ENCODE measurements around the gene EIF4E1B. TPM values are rescaled to one million over a fixed set of nuclear protein-coding genes. Genes with fewer than 3 reads are reported as not detected.

EIF4E1B gene
- total RNA-seq, 4 donors from 2014 or later, result not detected

DNA sequence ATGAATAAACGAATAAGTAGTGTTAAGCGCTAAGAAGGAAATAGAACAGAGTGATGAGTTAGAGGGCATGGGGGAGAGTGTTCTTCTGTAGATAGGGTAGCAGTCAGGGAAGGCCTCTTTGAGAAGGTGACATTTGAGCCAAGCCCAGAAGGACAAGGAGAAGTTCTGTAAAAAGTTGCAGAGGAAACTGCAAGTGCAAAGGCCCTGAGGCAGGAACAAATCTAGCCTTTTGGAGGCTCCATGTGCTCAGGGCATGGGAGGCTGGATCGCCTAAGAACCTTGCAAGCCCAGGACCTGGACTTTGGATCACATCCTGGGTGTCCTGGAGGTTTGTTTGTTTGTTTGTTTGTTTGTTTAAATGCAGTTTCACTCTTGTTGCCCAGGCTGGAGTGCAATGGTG is 8.0 kb downstream of the EIF4E1B start:
- Histone ChIP-seq H3K36me3 (no peaks in the 10 kb centered on the region), H3K4me3 (replicated peaks in 1 of 3) (no peak overlapping the region), H3K27ac (no peak overlapping the region), H3K4me1 (no peaks in the 10 kb centered on the region), H3K9me3 (no peaks in the 10 kb centered on the region), H3K27me3 (no peaks in the 10 kb centered on the region)
- no peak for TF ChIP-seq POLR2A (IDR thresholded peaks at IDR 0.05)
- TF ChIP-seq, protein P1, sequence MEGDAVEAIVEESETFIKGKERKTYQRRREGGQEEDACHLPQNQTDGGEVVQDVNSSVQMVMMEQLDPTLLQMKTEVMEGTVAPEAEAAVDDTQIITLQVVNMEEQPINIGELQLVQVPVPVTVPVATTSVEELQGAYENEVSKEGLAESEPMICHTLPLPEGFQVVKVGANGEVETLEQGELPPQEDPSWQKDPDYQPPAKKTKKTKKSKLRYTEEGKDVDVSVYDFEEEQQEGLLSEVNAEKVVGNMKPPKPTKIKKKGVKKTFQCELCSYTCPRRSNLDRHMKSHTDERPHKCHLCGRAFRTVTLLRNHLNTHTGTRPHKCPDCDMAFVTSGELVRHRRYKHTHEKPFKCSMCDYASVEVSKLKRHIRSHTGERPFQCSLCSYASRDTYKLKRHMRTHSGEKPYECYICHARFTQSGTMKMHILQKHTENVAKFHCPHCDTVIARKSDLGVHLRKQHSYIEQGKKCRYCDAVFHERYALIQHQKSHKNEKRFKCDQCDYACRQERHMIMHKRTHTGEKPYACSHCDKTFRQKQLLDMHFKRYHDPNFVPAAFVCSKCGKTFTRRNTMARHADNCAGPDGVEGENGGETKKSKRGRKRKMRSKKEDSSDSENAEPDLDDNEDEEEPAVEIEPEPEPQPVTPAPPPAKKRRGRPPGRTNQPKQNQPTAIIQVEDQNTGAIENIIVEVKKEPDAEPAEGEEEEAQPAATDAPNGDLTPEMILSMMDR (IDR thresholded peaks at IDR 0.05), result no peak
- no peak for DNase-seq
- WGBS, 2 donors, result 93 to 95% methylated on average over 3 of the region's 3 CpGs
- intact Hi-C loops (cut with DNase I), result no loop called here

DNA sequence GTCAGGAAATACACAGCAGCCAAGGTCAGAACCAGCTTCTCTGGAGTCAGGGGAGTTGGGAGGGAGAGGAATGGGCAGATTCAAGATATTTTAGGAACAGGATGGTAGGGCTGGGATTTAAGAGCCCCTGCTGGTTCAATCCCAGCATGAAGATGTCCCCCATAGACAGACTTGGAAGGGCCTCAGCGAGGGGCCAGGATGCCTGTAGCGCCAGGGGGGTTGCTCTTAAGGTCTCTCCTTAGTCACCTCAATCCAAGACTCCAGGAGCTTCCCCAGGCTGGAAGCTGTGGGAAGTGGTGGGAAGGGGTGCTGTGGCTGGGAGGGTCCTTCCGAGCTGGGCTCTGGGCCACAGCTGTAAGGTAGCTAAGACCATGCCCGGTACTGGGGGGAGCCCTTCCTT is 8.7 kb downstream of the EIF4E1B start:
- 48 to 51% methylated on average over 4 of the region's 4 CpGs for WGBS, 2 donors
- Histone ChIP-seq H3K4me3 (replicated peaks in 1 of 3) (no peak overlapping the region), H3K4me1 (no peaks in the 10 kb centered on the region), H3K9me3 (no peaks in the 10 kb centered on the region), H3K36me3 (no peaks in the 10 kb centered on the region), H3K27me3 (no peaks in the 10 kb centered on the region), H3K27ac (no peak overlapping the region)
- no peak for DNase-seq
- TF ChIP-seq, protein P1 (IDR thresholded peaks at IDR 0.05), result no peak
- no peak for TF ChIP-seq POLR2A (IDR thresholded peaks at IDR 0.05)
- intact Hi-C loops (cut with DNase I), result no loop called here

DNA sequence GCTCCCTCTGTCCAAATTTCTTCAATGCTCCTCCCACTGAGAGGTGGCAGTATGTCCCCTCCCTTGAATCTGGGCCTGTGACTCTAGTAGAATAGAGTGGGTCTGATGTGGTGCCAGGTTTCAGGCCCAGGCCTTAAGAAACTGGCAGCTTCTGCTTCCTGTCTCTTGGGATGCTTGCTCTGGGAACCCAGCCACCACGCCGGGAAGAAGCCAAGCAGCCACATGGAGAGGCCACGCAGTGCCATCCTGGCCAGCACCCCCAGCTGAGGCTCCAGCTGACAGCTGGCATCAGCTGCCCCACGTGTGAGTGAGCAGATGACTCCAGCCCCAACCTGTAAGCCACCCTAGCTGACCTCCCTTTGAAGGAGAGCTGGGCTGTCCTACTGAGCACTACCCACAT is 9.5 kb downstream of the EIF4E1B start:
- intact Hi-C loops (cut with DNase I), result loop anchor here (10.0 kb wide), 1 partner anchor 195 kb away; the partner anchor contains the start of gene FAF2
- Histone ChIP-seq H3K27me3 (no peaks in the 10 kb centered on the region), H3K9me3 (no peaks in the 10 kb centered on the region), H3K36me3 (no peaks in the 10 kb centered on the region), H3K27ac (no peak overlapping the region), H3K4me3 (replicated peaks in 1 of 3) (no peak overlapping the region), H3K4me1 (no peaks in the 10 kb centered on the region)
- no peak for TF ChIP-seq POLR2A (IDR thresholded peaks at IDR 0.05)
- TF ChIP-seq, protein P1 (IDR thresholded peaks at IDR 0.05), result no peak
- WGBS, 2 donors, result 52% methylated on average over 4 of the region's 4 CpGs; no CpG with 5 or more reads in 1 of the 2 donors
- peak; percentile 20 to 50 for DNase-seq

DNA sequence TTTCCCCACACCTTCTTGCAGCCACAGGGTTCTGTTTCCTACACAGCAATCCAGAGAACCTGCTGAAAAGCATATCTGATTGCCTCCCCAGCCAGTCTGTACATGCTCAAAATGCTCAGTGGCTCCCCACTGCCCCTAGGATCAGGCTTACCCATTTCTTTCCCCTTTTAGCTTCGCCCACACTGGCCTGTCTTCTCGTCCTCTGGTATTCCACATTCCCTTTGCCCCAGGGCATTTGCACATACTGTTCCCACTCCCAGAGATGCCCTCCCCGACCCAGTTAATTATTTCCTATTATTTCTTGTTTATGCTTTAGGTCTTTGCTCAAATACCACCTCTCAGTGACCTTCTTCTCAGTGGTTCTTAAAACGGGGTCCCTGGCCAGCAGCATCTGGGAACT is 10.1 kb downstream of the EIF4E1B start:
- no peak for TF ChIP-seq POLR2A (IDR thresholded peaks at IDR 0.05)
- TF ChIP-seq, protein P1 (IDR thresholded peaks at IDR 0.05), result no peak
- Histone ChIP-seq H3K27ac (no peak overlapping the region), H3K36me3 (no peaks in the 10 kb centered on the region), H3K4me3 (replicated peaks in 1 of 3) (no peak overlapping the region), H3K9me3 (no peaks in the 10 kb centered on the region), H3K27me3 (no peaks in the 10 kb centered on the region), H3K4me1 (no peaks in the 10 kb centered on the region)
- no peak for DNase-seq
- intact Hi-C loops (cut with DNase I), result loop anchor here (10.0 kb wide), 1 partner anchor 196 kb away; the partner anchor contains the start of gene FAF2
- WGBS, 2 donors, result 80 to 84% methylated on average over 4 of the region's 4 CpGs

DNA sequence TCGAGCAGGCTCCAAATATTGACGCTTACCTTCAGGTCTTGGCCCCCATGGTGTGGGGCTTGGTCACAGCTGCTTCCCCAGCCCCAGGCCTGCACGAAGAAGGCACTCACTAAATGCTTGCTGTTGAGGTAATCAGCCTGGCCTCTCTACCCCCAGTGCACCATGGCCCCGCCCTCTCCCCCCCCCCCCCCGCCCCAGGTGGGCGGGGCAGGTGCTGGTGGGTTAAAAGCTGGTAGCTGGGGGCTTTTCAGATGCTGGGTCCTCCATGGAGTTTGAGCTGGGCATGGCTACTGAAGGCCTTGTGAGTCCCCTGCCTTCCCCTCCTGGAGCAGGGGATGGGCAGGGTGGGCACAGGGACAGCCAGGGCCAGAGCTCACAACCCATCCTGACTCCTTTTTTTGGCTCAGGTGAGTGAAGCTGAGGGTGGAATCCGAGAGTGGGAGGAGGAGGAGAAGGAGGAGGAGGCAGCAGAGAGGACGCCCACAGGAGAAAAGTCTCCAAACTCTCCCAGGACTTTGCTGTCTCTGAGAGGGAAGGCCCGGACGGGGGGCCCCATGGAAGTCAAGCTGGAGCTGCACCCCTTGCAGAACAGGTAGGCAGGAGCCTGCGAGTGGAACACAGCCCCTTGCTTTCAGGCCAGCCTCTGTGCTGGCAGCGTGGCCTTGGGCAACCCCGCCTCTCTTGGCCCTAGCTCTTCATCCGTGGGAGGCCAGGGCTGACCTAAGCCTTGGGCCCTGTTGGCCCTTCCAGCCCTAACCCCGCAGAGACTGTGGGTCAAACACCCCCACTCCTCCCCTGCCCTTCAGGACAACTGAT is 12.4 kb downstream of the EIF4E1B start:
- Histone ChIP-seq H3K27me3 (no peaks in the 10 kb centered on the region), H3K4me1 (peaks cover 3 to 5% of the 10 kb centered on the region in 2 donors), H3K27ac (no peak overlapping the region), H3K36me3 (no peaks in the 10 kb centered on the region), H3K9me3 (no peaks in the 10 kb centered on the region), H3K4me3 (replicated peaks in 1 of 3) (no peak overlapping the region)
- TF ChIP-seq, protein P1 (IDR thresholded peaks at IDR 0.05), result no peak
- TF ChIP-seq POLR2A (IDR thresholded peaks at IDR 0.05), result no peak
- WGBS, 2 donors, result 59 to 60% methylated on average over 7 to 10 of the region's 15 CpGs
- DNase-seq, result no peak
- intact Hi-C loops (cut with DNase I), result loop anchor here (10.0 kb wide), 1 partner anchor 198 kb away; the partner anchor contains the start of gene FAF2

Measured in thyroid gland (tissue), 4 donors.